OCI-LY1 (cell line): ENCODE measurements around the gene PLCB4.

ENCODE experiments used
- CTCF ChIP-seq: fragments of 200-600 bp; sonication (generic), shearing (Covaris generic); IDR thresholded peaks from 2 replicates; pipeline ENCODE4 v1.5.1; 2017; ENCODE audit warnings: mild to moderate bottlenecking, antibody characterized with exemption, low read length, moderate library complexity, mixed read lengths
- EZH2 ChIP-seq: fragments of 200-600 bp; sonication (generic), shearing (Covaris generic); IDR thresholded peaks from 2 replicates; pipeline ENCODE4 v1.8.0; 2017; ENCODE audit warnings: borderline replicate concordance, mixed run types, mild to moderate bottlenecking, antibody characterized with exemption, low read length, moderate library complexity, mixed read lengths

- TF ChIP-seq CTCF = no peak
- no peak for TF ChIP-seq EZH2
Observed at GRCh38 chr20:9025643-9026042, 43.2 kb upstream of the PLCB4 start.
